Panc1 (cell line): ENCODE data around the gene HOXC9. TPM values are rescaled to one million over a fixed set of nuclear protein-coding genes. Genes with fewer than 3 reads are reported as not detected.

Experiments
- ATAC-seq: fragments of 200-7000 bp; cut with Tn5 transposase; 2 replicates; pipeline ENCODE4 v1.9.1; 2020; ENCODE audit warnings: mild to moderate bottlenecking, moderate library complexity
- BruUV-seq: library from RNA; stranded (reverse); fragments of 400-500 nt; replicated peaks from 2 replicates; lab custom pipeline; 2021; lab: Mats Ljungman, UMichigan
- CTCF ChIA-PET: fragments of 300-600 bp; sonication (Branson Sonifier 250); formaldehyde crosslinking; loops from one replicate; lab custom pipeline; 2022; ENCODE audit warnings: antibody characterized with exemption; lab: Charles Lee
- POLR2A ChIA-PET: fragments of 300-600 bp; sonication (Branson Sonifier 250); formaldehyde crosslinking; loops from one replicate; lab custom pipeline; 2022; ENCODE audit warnings: antibody characterized with exemption; lab: Charles Lee
- DNase-seq: peaks from one replicate; pipeline ENCODE4 v3.0.0-alpha.2; 2010; ENCODE audit warnings: low read depth, low spot score
- H3K27ac ChIP-seq: 2 replicates; pipeline ENCODE4 v1.5.1; 2011; ENCODE audit warnings: mild to moderate bottlenecking, low read length, inconsistent platforms
- H3K27me3 ChIP-seq: fragments of 200-500 bp; sonication (Bioruptor generic); 2 replicates; pipeline ENCODE4 v1.6.0; 2014; ENCODE audit warnings: low read length, inconsistent platforms; ENCODE audit not compliant: control insufficient read depth, insufficient read depth
- H3K36me3 ChIP-seq: fragments of 200-500 bp; sonication (Bioruptor generic); 2 replicates; pipeline ENCODE4 v1.5.1; 2014; ENCODE audit warnings: inconsistent platforms, mild to moderate bottlenecking, low read length, moderate library complexity; ENCODE audit not compliant: control insufficient read depth, insufficient read depth
- H3K4me1 ChIP-seq: 2 replicates; pipeline ENCODE4 v1.5.1; 2011; ENCODE audit warnings: inconsistent platforms, mild to moderate bottlenecking, low read length, moderate library complexity; ENCODE audit not compliant: control insufficient read depth, insufficient read depth
- H3K4me3 ChIP-seq, 2 experiments: 2 replicates each; pipeline ENCODE4 v1.5.1; 2011 to 2012; ENCODE audit warnings: low read depth in 2 of 2, low read length in 2 of 2, mild to moderate bottlenecking in 2 of 2, inconsistent platforms in 1 of 2, moderate library complexity in 1 of 2
- H3K9me3 ChIP-seq: fragments of 200-500 bp; sonication (Bioruptor generic); 2 replicates; pipeline ENCODE4 v1.5.1; 2014; ENCODE audit warnings: low read depth, mild to moderate bottlenecking, inconsistent platforms, low read length, moderate library complexity; ENCODE audit not compliant: control insufficient read depth, insufficient read depth
- CTCF ChIP-seq: fragments of 450-650 bp; IDR thresholded peaks from 2 replicates; pipeline ENCODE4 v1.5.1; 2017; ENCODE audit warnings: mild to moderate bottlenecking
- POLR2AphosphoS5 ChIP-seq: IDR thresholded peaks from 2 replicates; pipeline ENCODE4 v1.6.1; 2012; ENCODE audit warnings: mild to moderate bottlenecking, low read depth, low read length, moderate library complexity
- REST ChIP-seq, 2 experiments: IDR thresholded peaks; 2 replicates each; pipeline ENCODE4 v1.6.1; 2011 to 2012; ENCODE audit warnings: low read depth in 2 of 2, control low read depth in 1 of 2, low read length in 1 of 2, mild to moderate bottlenecking in 1 of 2, moderate library complexity in 1 of 2; ENCODE audit not compliant: insufficient read depth in 1 of 2
- SIN3A ChIP-seq: IDR thresholded peaks from 2 replicates; pipeline ENCODE4 v1.6.1; 2012; ENCODE audit warnings: low read depth, mild to moderate bottlenecking, low read length, moderate library complexity, borderline replicate concordance; ENCODE audit not compliant: insufficient read depth
- TCF7L2 ChIP-seq: IDR thresholded peaks from 2 replicates; pipeline ENCODE4 v1.6.1; 2011; ENCODE audit warnings: mild to moderate bottlenecking, low read depth, low read length, inconsistent platforms
- in situ Hi-C: cut with HindIII; loops from 2 replicates; pipeline ENCODE4 v1.10.0; 2016; ENCODE audit warnings: low sequenced_read_pairs, low pct_unique_long_range_greater_than_20kb
- intact Hi-C: fragments of 100-400 bp; cut with micrococcal nuclease; formaldehyde crosslinking; loops from one replicate; pipeline ENCODE4 v1.10.0; 2022; ENCODE audit not compliant: unreplicated experiment
- total RNA-seq: library from RNA; stranded (reverse); gene quantifications from one replicate; pipeline ENCODE4 v1.2.1, GENCODE V29; 2021; ENCODE audit not compliant: unreplicated experiment

Gene HOXC9
- total RNA-seq, 1 experiment from 2014 or later, result 37.2 TPM

- intact Hi-C loops (loop anchor here (1.0 kb wide), 1 partner anchor 36 kb away; the partner anchor contains the start of gene HOXC13), in situ Hi-C loops (no loop called here)
- 0 out of 2 replicates have a peak, but pooled peaks have one; percentile 28 for TF ChIP-seq SIN3A
- TF ChIP-seq TCF7L2, result no peak
- TF ChIP-seq POLR2AphosphoS5, result peak; percentile 78
- no peak for TF ChIP-seq REST (IDR thresholded peaks at IDR 0.05; ENCODE audit: insufficient read depth in 1 of 2, low read depth in 2 of 2, low read length in 1 of 2)
- TSS peak; percentile 87 for BruUV-seq
- Histone ChIP-seq H3K36me3 (no peaks in the 10 kb centered on the region), H3K4me1 (peaks cover 68% of the 10 kb centered on the region), H3K4me3 (peak within 1 kb of the TSS; percentile 77 to 85), H3K27me3 (no peaks in the 10 kb centered on the region), H3K27ac (peak within 1 kb of the TSS; percentile 100), H3K9me3 (no peaks in the 10 kb centered on the region)
- ATAC-seq, result peak; percentile 17
- DNase-seq, result no peak
- POLR2A ChIA-PET, result interaction anchor here (0.7 kb wide), 1 partner anchor 53 kb away, joined by 3 read pairs; no protein-coding TSS in a partner anchor
- CTCF ChIA-PET, result no interaction called here
Observed at GRCh38 chr12:53974084-53975063, 25.6 kb upstream of the HOXC9 start, which contains the start of gene HOTAIR. Gene HOTAIR (minus strand): TSS chr12:53974954.

- Histone ChIP-seq H3K36me3 (no peaks in the 10 kb centered on the region), H3K27me3 (no peaks in the 10 kb centered on the region), H3K4me1 (peaks cover 68% of the 10 kb centered on the region), H3K4me3 (peak overlapping the region; percentile 77 to 85), H3K27ac (peak overlapping the region; percentile 100), H3K9me3 (no peaks in the 10 kb centered on the region)
- intact Hi-C loops (no loop called here), in situ Hi-C loops (no loop called here)
- ChIA-PET POLR2A (no interaction called here), CTCF (interaction anchor here (0.6 kb wide), 1 partner anchor 219 kb away, joined by 3 read pairs; no protein-coding TSS in a partner anchor)
- DNase-seq, result no peak
- no peak for ATAC-seq
- BruUV-seq, result no TSS peak
- TF ChIP-seq CTCF (no peak), SIN3A (no peak), TCF7L2 (no peak), POLR2AphosphoS5 (no peak), REST (IDR thresholded peaks at IDR 0.05; ENCODE audit: insufficient read depth in 1 of 2, low read depth in 2 of 2, low read length in 1 of 2) (no peak)
Observed at GRCh38 chr12:53975064-53975471, 24.9 kb upstream of the HOXC9 start.
